GM19438 (cell line): ENCODE measurements around the gene EML1.

Source experiments
- ATAC-seq: cut with Tn5 transposase; IDR thresholded peaks from one replicate; pipeline ENCODE4 v1.9.1; 2021; ENCODE audit warnings: low read depth; ENCODE audit not compliant: unreplicated experiment

The EML1 gene

DNA sequence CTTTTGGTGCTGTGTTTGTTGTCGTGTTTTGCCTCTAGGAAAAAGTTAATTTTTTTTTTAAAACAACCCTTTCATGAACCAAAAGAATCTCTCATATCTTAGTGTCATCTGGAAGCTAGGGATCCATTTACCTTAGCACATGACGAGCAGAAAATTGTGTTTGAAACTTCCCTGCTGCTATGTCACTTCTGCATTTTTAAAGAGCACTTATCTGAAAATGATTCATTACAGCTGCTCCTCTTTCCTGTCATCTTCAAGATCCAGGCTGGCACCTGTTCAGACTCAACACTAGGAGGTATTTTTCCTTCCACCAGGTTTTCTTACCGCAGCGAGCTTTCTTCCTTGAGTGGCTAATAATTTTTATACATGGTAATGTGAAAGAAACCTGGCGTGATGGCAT, 67.0 kb downstream of the EML1 start:
- ATAC-seq: no peak

DNA sequence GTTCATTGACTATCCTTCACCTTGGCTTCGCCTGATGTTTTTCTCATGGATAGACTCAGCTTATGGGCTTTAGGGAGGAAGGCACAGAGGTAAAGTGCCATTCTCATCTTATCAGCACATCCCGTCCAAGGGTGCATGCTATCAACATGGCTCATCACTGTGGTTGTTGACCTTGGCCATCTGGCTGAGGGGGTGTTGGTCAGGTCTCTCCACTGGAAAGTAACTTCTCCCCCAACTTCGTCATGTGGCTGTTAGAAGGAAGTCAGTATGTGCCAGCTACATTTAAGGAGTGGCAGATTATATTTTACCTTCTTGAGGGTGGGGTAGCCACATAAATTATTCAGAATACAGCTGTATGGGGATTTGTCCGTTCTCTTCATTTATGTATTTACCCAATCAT, 68.9 kb downstream of the EML1 start:
- ATAC-seq: no peak

DNA sequence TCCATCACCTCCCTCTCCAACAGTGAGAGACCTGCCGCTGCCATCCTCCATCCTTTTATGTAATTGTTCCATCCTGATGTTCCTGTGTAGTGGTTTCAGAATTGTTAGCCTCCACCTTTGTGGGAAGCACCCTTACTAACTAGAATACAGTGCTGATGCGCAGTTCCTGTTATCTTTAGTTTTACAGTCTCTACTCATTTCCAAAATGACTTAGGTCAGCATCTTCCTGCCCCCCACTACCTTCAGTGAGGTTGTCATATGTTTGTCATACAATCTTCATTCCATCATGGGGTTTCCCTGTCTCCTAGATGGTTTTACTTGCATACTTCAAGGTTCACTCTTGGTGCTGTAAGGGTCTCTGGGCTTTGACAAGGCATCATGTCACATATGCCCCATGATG, 69.8 kb downstream of the EML1 start:
- ATAC-seq: no peak

DNA sequence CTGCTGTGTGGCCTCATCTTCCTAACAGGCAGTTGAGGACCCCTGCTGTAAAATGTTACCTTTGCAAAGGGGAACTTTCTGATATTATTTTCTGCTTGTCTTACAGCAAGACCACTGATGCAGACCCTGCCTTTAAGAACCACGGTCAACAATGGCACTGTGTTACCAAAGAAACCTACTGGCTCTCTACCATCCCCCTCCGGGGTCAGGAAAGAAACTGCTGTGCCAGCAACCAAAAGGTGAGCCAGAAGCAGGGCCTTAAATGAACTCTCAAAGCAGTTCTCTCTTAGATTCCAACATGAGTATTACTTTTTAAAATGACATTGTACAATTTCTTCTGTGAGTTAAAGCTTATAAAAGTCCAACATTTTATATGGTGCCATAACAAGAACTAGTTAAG, 72.2 kb downstream of the EML1 start:
- ATAC-seq: no peak

DNA sequence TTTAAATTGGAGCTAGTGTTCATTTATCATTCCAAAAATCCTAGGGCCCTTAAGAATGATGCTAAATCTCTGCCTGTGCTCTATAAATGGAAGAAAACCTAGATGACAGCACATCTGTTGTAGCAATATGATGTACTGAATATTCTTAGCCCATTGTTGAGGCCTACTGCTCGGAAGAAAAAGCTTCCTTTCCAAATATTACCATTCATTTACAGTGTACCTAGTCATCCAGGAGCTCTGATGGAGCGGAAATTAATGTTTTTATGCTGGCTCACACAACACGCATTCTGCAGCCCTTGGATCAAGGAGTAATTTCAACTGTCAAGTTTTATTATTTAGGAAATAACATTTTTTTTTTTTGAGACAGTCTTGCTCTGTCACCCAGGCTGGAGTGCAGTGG, 77.4 kb downstream of the EML1 start:
- ATAC-seq: no peak

DNA sequence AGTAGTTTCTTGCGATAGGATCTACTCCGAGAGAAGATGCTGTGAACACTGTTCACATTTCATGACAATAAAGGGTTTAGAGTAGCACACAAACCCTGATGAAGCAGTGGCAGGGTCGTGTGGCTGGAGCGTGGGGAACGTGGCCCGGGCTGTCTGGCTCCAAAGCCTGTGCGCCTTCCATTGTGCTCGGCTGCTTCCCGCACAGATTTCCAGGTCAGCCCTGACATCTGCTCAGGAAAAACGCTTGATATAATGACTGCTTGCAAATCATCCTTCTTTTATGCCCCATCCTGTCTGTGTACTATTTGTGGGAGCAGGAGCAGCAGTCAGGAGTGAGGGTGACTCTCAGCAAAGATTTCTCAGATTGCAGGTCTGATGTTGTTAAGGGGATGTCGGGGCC, 78.6 kb downstream of the EML1 start:
- no peak for ATAC-seq

DNA sequence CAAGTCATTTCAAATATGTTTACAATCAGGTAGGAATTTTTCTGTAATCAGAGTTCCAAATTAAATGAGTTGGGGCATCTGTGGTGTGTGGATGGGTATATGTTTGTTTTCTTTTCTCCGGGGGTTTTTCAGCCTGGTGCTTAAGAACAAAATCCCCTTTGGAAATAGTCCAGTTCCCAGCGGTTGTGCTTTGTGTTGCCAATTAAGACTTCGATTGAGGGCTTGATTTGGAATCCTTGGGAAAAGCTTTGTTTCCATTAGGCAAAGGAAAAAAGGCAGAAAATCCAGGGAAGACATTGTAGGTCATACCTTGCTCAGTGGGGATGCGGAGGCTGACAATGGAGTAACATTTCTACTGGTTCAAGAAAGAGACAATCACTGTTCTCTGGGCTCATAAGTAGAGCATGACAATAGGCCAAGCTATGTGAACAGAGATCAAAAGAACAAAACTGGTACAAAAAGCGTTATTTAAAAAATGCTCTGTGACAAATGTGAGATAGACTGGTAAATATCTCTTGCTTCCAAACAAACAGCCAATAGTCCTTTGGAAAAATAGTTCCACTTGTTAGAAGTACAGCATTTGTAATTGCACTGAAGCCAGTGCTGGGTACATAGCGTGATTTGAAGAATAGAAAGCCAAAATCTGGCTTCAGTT, 79.7 kb downstream of the EML1 start:
- ATAC-seq: no peak

DNA sequence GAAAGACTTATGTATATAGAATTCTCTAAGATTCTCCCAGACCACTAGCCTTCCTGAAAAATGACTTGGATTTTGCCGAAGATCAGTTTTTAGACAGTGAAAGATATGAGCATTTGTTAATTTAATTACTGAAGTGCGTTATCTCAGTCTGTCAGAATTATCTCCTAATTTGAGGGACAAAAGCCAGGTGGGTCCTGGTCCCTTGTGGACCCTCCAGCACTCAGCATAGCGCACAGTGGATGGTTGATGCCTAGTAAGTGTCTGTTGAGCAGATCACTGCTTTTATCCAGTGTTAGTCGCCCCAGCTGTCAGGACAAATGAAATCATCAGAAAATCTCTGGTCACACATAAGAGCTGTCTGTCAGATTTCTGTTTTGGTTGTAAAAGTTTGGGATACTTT, 80.4 kb downstream of the EML1 start:
- ATAC-seq: no peak

DNA sequence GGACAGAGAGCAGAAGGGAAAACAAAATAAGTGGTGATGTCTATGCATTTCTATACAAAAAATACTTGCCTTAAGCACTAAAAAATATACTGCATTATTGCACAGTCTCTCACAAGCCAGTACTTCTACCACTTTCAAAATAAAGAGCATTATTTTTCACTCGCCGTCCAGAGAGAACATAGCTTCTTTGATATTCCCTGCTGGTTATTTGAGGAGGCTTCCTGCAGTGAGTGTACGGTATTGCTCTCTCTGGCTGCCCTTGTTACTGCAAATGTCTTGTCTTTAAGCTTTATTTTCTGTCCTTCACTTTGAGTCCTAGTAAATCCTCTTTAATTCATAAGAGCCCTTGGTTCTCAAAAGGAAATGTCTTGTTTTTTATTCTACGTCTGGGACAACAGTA, 81.1 kb downstream of the EML1 start:
- ATAC-seq: no peak

DNA sequence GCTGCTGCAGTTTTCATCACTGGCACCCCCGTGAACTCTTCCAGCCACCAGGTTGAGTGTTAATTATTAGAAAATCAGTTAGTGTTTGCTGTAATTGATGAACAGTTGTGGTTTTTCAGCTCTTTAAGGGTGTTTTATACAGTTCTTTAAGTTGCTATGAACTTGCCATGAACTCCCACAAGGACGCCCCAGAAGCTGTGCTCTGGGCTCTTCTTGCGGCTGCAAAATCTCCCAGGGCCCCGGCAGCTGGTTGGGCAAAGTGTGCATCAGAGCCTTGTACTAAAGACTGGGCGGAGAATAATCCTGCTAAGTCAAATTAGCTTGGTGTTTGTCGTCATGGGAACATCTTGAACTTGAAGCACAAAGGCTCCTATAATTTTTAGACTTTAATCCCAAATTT, 82.2 kb downstream of the EML1 start:
- ATAC-seq: no peak

DNA sequence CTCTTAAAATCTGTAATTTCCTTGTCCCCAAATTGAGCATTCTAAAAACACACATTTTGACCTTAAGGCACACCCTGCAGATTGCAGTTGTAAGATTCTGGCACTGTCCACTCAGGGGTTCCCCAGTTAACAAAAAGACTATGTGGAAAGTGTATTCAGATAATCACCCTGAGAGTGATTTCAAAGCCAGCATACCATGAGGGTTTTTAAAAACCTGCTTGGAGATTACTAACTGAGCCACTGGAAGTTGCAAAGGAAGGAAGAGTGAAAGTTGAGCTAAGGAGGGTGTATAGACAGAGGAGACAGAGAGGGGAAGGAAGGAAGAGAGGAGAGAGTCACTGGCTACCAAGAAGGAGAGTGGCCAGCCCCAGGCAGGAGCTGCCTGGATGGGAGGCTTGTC, 82.6 kb downstream of the EML1 start:
- no peak for ATAC-seq

DNA sequence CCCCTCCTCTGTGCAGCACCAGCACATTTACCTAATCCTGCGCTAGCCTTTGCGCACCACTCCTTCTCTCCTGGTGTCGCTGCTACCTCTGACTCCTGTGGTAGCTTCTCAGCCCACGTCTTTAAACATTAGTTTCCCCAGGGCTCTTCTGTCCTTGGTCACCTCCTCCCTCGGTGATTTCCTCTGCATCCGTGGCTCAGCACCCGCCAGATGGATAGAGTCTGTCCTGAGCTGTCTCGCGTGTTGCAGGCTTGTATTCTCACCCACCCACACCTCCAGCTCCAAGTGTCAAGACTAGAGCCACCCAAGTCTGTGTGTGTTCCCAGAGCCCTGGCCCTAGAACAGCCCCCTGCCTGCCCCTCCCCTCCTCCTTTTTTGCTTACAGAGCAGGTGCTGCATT, 83.2 kb downstream of the EML1 start:
- ATAC-seq: no peak

DNA sequence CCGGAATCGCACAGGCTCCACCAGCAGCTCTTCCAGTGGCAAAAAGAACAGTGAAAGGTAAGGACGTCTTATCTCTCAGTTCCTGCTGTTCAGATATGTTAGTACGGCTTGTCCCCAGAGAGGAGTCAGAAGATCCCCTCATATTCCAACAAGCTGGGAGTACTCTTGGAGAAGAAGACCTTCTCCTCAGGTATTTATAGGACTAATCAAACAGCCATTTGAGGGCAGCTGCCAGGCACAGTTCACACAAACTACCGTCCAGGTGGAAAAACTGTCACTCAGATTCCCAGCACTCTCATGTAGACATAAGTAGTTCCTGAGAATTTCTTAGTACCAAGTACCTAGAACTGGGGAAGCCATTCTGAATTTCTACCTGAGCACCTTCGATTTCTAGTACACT, 85.3 kb downstream of the EML1 start:
- no peak for ATAC-seq

DNA sequence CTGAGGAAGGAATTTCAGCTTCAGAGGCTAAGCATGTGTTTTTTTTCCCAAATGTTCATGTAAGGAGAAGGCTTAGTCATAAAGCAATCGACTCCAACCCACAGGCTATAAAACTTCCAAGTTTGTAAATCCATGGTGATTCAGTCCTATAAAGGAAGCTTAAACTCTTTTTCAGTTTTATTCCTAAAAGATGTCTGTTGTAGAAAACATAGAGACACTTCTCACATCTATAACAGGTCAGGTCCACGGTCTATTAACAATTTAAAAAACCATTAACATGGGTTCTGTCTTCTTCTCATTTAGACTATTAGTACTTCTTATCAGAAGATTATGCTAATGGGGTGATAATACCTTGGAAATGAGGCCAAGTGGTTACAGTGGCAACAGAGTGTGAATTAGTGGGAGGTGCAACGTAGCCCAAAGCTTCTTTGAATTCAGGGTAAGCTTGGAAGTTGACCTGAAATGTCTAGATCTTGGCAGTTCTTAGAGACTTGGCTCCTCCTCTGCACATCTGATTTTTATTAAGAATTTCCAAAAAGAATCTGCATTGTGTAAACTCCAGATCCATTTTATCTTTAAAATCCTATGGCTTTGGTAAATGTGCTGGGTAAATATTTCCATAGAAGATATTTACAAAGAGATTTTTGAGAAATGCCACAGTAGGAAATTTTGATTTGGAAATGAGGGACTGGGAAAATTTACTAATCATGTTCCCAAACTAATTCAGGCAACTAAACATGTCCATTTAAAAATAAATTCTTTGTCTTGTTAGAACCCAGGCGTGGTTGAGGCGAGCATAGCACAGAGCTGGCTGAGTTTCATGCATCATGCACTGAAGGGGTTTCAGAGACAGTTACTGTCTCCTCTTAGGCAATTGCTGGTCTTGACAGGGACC, 86.4 kb downstream of the EML1 start:
- no peak for ATAC-seq

DNA sequence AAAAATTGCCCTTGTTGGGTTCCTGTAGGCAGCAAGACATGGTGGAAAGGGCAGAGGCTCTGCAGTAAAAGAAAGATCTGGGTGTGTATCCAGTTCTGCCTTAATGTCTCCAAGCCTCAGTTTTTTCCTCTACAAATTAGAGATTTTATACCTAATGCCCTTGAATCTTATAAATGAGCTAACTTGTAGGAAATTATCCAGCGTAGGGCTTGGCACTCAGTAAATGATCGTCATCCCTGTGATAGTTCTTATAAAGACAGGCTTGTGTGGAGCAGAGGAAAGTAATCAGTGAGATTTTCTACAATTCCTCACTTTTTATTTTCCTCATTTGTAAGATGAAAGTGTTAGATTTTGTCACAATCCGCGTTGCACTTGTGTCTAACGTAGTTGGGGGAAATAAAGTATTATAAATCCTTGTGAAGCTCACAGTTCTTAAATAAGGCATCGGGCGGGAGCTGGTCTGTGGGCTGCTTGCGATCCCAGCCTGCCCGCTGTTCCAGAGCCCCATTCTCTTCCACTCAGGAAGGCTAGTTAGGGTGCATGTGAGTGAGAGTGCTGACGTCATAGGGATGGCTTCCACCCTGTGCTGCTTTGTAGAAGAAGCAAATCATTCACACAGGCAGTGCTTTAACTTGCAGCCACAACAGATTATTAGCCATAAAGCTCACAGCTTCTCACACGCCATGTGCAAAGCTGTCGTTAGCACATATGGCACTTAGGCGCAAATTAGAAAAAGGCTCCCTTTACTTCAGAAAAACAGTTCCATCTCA, 87.6 kb downstream of the EML1 start:
- ATAC-seq: no peak

DNA sequence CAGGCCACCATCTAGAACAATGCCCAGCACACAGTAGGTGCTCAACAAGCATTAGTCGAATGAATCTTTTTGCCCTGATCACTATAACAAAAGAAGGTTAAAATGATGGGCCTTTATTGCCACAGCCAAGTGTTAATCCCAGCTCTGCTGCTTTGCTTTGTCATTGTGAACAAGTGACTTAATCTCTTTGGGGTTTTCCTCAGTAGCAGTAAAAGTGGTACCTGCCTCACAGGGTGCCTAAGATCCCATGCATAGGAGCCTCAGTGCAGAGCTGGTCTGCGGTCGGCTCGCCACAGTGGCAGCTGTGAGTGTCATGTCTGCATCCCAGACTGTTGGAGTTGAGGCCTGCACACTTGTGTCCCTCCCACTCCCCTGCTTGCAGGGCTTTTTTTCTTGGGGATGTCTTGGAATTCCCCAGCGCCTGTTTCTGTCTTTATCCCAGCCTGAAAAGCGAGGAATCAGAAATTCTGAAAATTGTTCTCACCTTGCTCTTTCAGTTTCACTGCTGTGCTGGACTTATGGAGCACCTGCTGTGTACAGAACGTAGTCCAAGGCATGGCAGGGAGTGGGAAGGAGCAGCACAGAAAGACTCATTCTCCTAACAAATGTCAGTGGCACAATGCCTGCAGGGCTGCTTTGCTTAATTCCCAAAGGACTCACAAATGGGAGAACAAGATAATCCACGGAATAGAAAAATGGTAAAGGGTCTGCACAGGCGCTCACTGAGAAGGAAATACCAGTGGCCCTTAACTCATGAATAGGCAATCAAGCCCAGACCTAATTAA, 90.8 kb downstream of the EML1 start:
- no peak for ATAC-seq

DNA sequence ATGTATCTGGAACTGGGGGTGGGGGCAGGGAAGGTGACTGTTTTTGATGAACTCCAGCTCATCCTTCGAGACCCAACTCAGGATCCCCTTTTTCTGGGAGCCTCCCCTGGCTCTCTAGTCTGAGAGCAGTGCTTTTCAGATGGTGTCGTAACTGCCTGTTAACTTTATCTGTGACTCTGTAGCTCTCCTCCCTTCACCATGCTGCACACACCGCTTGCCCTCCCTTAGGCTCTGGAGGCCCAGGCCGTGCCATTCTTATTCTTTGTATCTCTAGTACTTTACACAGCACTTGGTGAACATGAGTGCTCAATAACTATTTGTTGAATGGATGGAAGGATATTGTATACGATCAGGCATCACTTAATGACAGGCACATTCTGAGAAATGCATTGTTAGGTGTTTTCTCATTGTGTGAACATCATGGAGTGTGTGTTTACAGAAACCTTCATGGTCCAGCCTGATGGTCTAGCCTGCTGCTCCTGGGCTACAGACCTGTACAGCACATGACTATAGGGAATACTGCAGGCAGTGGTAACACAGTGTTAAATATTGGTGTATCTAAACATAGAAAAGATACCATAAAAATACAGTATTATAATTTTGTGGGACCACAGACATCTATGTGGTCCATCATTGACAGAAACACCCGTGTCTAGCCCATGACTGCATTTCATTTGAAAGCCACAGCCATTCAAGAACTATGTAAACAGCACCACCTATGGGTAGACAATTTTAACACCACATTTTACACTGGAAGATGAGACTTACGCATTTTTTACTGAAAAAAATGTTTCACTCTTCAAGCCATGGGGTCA, 91.8 kb downstream of the EML1 start:
- ATAC-seq: no peak

DNA sequence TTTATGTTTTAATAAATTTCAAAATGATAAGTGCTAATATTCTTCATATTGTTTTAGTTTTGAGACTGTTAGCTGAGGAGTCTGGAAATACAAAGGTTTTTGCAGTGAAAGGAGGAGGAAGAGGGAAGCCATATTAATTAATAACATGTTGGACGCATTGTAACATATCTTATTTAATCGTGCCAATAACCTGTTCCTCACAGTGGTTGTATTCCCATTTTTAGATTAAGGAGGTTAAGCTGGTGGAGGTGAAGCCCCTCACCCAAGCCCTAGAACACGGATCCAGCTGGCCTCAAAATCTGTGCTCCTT, 92.4 kb downstream of the EML1 start:
- no peak for ATAC-seq

DNA sequence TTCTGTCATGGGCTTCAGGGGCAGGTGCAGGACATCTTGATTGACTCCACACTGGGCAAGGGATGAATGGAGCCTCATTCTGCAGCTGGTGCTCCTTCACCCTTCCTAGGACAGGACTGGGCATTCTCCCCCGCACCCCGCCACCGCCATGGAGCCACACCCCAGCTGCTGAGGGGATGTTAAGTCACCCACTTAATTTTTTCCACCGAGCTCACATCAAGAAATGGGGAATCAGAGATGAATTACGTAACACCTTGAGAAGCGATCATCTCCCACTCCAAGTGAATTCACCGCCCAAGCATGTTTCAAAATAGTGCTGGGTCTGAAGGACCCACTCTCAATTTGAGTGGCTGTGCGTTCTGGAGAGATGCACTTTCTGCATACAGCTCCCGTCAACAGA, 94.2 kb downstream of the EML1 start:
- ATAC-seq: no peak

DNA sequence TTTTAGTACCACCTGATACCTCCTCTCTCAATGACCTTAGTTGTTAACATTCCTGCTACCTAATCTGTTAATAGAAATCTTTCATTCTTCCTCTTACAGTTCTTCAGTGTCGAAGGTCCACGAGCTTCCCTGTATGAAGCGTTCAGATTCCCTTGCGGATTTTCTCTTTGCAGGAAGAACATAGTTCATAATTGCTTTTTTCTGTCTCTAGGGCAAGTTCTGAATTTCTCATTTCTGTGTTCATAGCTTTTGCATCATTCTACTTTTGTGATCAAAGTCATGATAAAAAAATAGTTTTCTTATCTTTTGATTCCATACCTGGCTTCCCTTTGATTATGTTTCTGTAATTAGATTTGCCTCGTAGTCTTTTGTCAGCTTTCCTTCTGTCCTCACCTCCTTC, 94.9 kb downstream of the EML1 start:
- no peak for ATAC-seq
